OCI-LY3 (cell line): Measurements from ENCODE around the gene HOXA5.

Experiments
- CTCF ChIP-seq: fragments of 200-600, 300-600 bp; sonication (generic); IDR thresholded peaks from 2 replicates; pipeline ENCODE4 v1.5.1; 2014; ENCODE audit warnings: antibody characterized with exemption, low read length, low read depth
- EZH2phosphoT487 ChIP-seq: fragments of 200-600 bp; shearing (Covaris generic); IDR thresholded peaks from 2 replicates; pipeline ENCODE4 v1.6.1; 2018; ENCODE audit warnings: antibody characterized with exemption, mixed run types, low read depth

- no peak for TF ChIP-seq CTCF
- no peak for TF ChIP-seq EZH2phosphoT487
Measured at GRCh38 chr7:27091941-27092818, 51.3 kb downstream of the HOXA5 start.
